ENCODE measurements around the gene SMPD1.

DNA sequence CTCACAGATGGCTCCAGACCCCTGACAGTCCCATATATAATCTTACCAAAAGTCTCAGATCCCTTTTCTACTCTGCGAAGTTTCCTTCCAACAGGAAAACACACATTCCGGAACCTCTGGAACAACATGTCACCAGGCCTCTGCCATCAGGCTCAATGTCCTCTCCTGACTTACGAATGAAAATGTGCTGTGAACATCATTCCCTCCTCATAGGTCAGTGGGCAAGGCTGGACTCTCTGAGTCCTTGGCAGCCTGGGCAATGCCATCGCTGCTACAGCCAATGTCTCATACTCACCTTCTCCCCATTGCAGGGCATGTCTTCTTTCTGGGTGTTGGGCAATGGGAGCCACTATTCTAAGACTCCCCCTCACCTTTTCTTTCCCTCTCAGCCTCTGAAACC lies 52.2 kb downstream of the SMPD1 start:
- TF ChIP-seq, protein P1, sequence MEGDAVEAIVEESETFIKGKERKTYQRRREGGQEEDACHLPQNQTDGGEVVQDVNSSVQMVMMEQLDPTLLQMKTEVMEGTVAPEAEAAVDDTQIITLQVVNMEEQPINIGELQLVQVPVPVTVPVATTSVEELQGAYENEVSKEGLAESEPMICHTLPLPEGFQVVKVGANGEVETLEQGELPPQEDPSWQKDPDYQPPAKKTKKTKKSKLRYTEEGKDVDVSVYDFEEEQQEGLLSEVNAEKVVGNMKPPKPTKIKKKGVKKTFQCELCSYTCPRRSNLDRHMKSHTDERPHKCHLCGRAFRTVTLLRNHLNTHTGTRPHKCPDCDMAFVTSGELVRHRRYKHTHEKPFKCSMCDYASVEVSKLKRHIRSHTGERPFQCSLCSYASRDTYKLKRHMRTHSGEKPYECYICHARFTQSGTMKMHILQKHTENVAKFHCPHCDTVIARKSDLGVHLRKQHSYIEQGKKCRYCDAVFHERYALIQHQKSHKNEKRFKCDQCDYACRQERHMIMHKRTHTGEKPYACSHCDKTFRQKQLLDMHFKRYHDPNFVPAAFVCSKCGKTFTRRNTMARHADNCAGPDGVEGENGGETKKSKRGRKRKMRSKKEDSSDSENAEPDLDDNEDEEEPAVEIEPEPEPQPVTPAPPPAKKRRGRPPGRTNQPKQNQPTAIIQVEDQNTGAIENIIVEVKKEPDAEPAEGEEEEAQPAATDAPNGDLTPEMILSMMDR (IDR thresholded peaks at IDR 0.05): no peak
- TF ChIP-seq POLR2A (IDR thresholded peaks at IDR 0.05): no peak
